Measurements from ENCODE around the gene SLC9A6. TPM values are rescaled to one million over a fixed set of nuclear protein-coding genes. Genes with fewer than 3 reads are reported as not detected.
A peak's percentile ranks its signal among the peaks of the same experiment; 100 is the strongest.

SLC9A6 gene
- total and polyA plus RNA-seq, 10 of the 15 experiments (the other 5 are each of a cell fraction or from before 2014, with no cell fraction given): 4.5 to 14.6 (median 10.7) TPM

DNA sequence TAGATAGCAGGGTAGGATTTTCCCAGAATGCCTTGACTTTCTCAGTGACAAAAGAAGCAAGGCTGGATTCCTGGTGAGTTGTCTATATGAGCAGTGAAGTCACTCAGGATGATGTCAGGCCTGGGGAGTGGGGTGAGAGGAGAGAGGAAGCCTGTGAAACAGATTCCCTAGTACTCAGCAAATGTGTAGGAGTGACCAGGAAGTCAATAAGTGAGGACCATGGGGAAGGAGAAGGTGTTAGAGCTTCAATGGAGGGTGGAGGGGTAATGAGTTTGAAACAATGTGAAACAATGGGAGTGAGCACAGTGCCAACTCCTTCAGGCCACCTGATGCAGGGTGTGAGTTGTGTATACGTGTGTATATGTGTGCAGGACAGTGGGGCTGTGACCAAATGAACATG, 2.4 kb upstream of the SLC9A6 start:
- Histone ChIP-seq H3K9me3 (replicated peaks; ENCODE audit: control insufficient read depth, insufficient read depth, low read length) (no peaks in the 10 kb centered on the region), H3K27ac (ENCODE audit: control insufficient read depth, insufficient read depth) (no peak overlapping the region), H3K4me3 (no peak overlapping the region), H3K4me2 (ENCODE audit: control insufficient read depth, insufficient read depth) (no peak overlapping the region), H2AFZ (ENCODE audit: control insufficient read depth, low read depth, low read length) (peak overlapping the region; percentile 70), H3K9ac (ENCODE audit: control insufficient read depth, insufficient read depth, low read length) (no peak overlapping the region), H3K4me1 (ENCODE audit: control insufficient read depth, insufficient read depth, low read length) (no peaks in the 10 kb centered on the region), H4K20me1 (ENCODE audit: control insufficient read depth, insufficient read depth) (no peaks in the 10 kb centered on the region), H3K79me2 (ENCODE audit: control insufficient read depth, insufficient read depth, low read length) (peaks cover 6% of the 10 kb centered on the region), H3K27me3 (replicated peaks in 1 of 2; ENCODE audit: control insufficient read depth in 2 of 2, insufficient read depth in 2 of 2, low read length in 1 of 2) (no peaks in the 10 kb centered on the region), H3K36me3 (ENCODE audit: control insufficient read depth in 2 of 2, insufficient read depth in 2 of 2, low read length in 1 of 2) (no peaks in the 10 kb centered on the region)
- in situ Hi-C loops (cut with MboI) (no loop called here), intact Hi-C loops (cut with micrococcal nuclease; ENCODE audit: unreplicated experiment) (no loop called here)
- FAIRE-seq (no peak), ATAC-seq (no peak), DNase-seq (ENCODE audit: low read depth, low spot score) (no peak)
- ChIA-PET RAD21 (ENCODE audit: unreplicated experiment) (no interaction called here), POLR2A (no interaction called here), SMC1A (ENCODE audit: uncharacterized antibody, unreplicated experiment) (no interaction called here), CTCF (no interaction called here)
- 6% methylated on average over 1 of the region's 1 CpG for WGBS (ENCODE audit: insufficient coverage, insufficient replicate concordance, low lambda C conversion rate, missing lambda C conversion rate)
- BruUV-seq (replicated peaks): no TSS peak
- TF ChIP-seq PML (IDR thresholded peaks at IDR 0.05; ENCODE audit: low read length) (no peak), PAX8 (IDR thresholded peaks at IDR 0.05) (no peak), TCF7 (IDR thresholded peaks at IDR 0.05; ENCODE audit: borderline replicate concordance) (no peak), CHD4 (IDR thresholded peaks at IDR 0.05) (no peak), ATF7 (IDR thresholded peaks at IDR 0.05; ENCODE audit: low read depth) (no peak)
- TF ChIP-seq, protein P1, sequence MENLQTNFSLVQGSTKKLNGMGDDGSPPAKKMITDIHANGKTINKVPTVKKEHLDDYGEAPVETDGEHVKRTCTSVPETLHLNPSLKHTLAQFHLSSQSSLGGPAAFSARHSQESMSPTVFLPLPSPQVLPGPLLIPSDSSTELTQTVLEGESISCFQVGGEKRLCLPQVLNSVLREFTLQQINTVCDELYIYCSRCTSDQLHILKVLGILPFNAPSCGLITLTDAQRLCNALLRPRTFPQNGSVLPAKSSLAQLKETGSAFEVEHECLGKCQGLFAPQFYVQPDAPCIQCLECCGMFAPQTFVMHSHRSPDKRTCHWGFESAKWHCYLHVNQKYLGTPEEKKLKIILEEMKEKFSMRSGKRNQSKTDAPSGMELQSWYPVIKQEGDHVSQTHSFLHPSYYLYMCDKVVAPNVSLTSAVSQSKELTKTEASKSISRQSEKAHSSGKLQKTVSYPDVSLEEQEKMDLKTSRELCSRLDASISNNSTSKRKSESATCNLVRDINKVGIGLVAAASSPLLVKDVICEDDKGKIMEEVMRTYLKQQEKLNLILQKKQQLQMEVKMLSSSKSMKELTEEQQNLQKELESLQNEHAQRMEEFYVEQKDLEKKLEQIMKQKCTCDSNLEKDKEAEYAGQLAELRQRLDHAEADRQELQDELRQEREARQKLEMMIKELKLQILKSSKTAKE (IDR thresholded peaks at IDR 0.05; ENCODE audit: low read depth, poor library complexity, severe bottlenecking): no peak
- TF ChIP-seq, protein P2, sequence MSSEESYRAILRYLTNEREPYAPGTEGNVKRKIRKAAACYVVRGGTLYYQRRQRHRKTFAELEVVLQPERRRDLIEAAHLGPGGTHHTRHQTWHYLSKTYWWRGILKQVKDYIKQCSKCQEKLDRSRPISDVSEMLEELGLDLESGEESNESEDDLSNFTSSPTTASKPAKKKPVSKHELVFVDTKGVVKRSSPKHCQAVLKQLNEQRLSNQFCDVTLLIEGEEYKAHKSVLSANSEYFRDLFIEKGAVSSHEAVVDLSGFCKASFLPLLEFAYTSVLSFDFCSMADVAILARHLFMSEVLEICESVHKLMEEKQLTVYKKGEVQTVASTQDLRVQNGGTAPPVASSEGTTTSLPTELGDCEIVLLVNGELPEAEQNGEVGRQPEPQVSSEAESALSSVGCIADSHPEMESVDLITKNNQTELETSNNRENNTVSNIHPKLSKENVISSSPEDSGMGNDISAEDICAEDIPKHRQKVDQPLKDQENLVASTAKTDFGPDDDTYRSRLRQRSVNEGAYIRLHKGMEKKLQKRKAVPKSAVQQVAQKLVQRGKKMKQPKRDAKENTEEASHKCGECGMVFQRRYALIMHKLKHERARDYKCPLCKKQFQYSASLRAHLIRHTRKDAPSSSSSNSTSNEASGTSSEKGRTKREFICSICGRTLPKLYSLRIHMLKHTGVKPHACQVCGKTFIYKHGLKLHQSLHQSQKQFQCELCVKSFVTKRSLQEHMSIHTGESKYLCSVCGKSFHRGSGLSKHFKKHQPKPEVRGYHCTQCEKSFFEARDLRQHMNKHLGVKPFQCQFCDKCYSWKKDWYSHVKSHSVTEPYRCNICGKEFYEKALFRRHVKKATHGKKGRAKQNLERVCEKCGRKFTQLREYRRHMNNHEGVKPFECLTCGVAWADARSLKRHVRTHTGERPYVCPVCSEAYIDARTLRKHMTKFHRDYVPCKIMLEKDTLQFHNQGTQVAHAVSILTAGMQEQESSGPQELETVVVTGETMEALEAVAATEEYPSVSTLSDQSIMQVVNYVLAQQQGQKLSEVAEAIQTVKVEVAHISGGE (CRISPR knock-in tag; IDR thresholded peaks at IDR 0.05): no peak
- TF ChIP-seq, protein P3, sequence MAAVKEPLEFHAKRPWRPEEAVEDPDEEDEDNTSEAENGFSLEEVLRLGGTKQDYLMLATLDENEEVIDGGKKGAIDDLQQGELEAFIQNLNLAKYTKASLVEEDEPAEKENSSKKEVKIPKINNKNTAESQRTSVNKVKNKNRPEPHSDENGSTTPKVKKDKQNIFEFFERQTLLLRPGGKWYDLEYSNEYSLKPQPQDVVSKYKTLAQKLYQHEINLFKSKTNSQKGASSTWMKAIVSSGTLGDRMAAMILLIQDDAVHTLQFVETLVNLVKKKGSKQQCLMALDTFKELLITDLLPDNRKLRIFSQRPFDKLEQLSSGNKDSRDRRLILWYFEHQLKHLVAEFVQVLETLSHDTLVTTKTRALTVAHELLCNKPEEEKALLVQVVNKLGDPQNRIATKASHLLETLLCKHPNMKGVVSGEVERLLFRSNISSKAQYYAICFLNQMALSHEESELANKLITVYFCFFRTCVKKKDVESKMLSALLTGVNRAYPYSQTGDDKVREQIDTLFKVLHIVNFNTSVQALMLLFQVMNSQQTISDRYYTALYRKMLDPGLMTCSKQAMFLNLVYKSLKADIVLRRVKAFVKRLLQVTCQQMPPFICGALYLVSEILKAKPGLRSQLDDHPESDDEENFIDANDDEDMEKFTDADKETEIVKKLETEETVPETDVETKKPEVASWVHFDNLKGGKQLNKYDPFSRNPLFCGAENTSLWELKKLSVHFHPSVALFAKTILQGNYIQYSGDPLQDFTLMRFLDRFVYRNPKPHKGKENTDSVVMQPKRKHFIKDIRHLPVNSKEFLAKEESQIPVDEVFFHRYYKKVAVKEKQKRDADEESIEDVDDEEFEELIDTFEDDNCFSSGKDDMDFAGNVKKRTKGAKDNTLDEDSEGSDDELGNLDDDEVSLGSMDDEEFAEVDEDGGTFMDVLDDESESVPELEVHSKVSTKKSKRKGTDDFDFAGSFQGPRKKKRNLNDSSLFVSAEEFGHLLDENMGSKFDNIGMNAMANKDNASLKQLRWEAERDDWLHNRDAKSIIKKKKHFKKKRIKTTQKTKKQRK (IDR thresholded peaks at IDR 0.05; ENCODE audit: low read depth, low read length): no peak

Measured in GM12878 (cell line).